ENCODE data around the gene SNX10. TPM values are rescaled to one million over a fixed set of nuclear protein-coding genes. Genes with fewer than 3 reads are reported as not detected.

SNX10 gene
- total and polyA plus RNA-seq, 2 of the 8 experiments (the other 6 are each of a cell fraction or from before 2014, with no cell fraction given): 4.4 to 9.6 TPM

DNA sequence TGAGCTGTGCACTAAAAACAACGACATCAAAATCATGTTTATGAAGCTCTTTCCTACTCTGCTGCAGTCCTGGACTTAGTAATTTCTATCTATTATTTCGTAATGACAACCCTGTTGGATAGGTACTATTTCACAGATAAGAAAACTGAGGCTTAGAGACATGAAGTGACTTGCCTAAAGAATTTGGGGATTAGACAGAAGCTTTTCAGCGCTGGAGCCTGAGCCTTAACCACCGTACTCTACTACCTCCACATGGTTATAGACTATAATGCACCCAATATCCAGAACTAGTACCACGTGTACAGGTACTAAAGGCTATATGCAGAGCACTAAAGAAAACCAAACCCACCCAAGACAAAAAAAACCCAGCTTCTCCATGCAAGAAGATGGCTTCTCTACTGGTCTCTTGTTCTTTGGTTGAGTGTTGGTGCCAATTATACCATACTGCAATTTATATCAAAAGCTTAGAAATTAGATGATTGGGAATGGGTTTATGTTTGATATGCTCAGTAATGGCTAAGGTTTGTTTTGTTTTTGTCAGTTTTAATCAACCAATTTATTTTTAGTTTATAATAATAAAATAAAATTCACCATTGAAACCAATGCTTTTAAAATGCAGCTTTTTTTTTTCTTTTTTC, 6.5 kb upstream of the SNX10 start:
- Histone ChIP-seq H3K4me1 (replicated peaks in 1 of 4; ENCODE audit: control insufficient read depth in 3 of 4, insufficient read depth in 4 of 4, low read length in 3 of 4) (no peaks in the 10 kb centered on the region), H4K20me1 (replicated peaks in 1 of 2; ENCODE audit: control insufficient read depth in 1 of 2, insufficient read depth in 2 of 2, low read length in 2 of 2) (no peaks in the 10 kb centered on the region), H3K14ac (ENCODE audit: insufficient read length) (no peak overlapping the region), H3K18ac (ENCODE audit: extremely low read depth, low read length) (no peak overlapping the region), H3K79me1 (ENCODE audit: low read depth, low read length) (no peaks in the 10 kb centered on the region), H2BK20ac (ENCODE audit: low read length) (no peak overlapping the region), H4K91ac (replicated peaks; ENCODE audit: insufficient read length, low read length) (no peak overlapping the region), H3K36me3 (ENCODE audit: control insufficient read depth in 2 of 4, insufficient read depth in 4 of 4, low read length in 3 of 4) (no peaks in the 10 kb centered on the region), H2AFZ (ENCODE audit: low read length) (no peak overlapping the region), H3K56ac (replicated peaks; ENCODE audit: insufficient read length, low read depth, low read length) (no peak overlapping the region), H3K4me3 (ENCODE audit: extremely low read depth in 1 of 4, insufficient read depth in 2 of 4, low read depth in 3 of 4, low read length in 4 of 4) (no peak overlapping the region), H3K4me2 (ENCODE audit: insufficient read depth in 1 of 2, low read depth in 2 of 2, low read length in 2 of 2) (no peak overlapping the region), H2BK5ac (ENCODE audit: low read depth, low read length) (no peak overlapping the region), H2BK15ac (ENCODE audit: low read length) (no peak overlapping the region), H2AK5ac (ENCODE audit: low read depth, low read length) (no peak overlapping the region), H2BK12ac (ENCODE audit: low read depth, low read length) (no peak overlapping the region), H3K9ac (replicated peaks in 1 of 4; ENCODE audit: extremely low read depth in 1 of 4, low read depth in 3 of 4, low read length in 3 of 4) (no peak overlapping the region), H3K27ac (ENCODE audit: low read depth, low read length) (no peak overlapping the region), H4K8ac (ENCODE audit: extremely low read depth, insufficient read depth, low read length) (no peak overlapping the region), H3K23me2 (ENCODE audit: low read depth, low read length) (no peaks in the 10 kb centered on the region), H3K23ac (ENCODE audit: insufficient read length) (no peak overlapping the region), H3K4ac (replicated peaks; ENCODE audit: insufficient read length, low read depth, low read length) (no peak overlapping the region), H4K5ac (ENCODE audit: insufficient read length, low read depth, low read length) (no peak overlapping the region), H3K27me3 (replicated peaks in 1 of 4; ENCODE audit: control insufficient read depth in 3 of 4, extremely low read depth in 1 of 4, insufficient read depth in 3 of 4, low read length in 3 of 4) (no peaks in the 10 kb centered on the region), H3K9me3 (ENCODE audit: insufficient read depth in 2 of 2, low read depth in 1 of 2, low read length in 1 of 2) (no peaks in the 10 kb centered on the region), H3K79me2 (ENCODE audit: control insufficient read depth in 1 of 2, insufficient read depth in 2 of 2, low read length in 2 of 2) (no peaks in the 10 kb centered on the region), H2BK120ac (replicated peaks; ENCODE audit: low read depth, low read length) (no peak overlapping the region)
- TF ChIP-seq, protein P1, sequence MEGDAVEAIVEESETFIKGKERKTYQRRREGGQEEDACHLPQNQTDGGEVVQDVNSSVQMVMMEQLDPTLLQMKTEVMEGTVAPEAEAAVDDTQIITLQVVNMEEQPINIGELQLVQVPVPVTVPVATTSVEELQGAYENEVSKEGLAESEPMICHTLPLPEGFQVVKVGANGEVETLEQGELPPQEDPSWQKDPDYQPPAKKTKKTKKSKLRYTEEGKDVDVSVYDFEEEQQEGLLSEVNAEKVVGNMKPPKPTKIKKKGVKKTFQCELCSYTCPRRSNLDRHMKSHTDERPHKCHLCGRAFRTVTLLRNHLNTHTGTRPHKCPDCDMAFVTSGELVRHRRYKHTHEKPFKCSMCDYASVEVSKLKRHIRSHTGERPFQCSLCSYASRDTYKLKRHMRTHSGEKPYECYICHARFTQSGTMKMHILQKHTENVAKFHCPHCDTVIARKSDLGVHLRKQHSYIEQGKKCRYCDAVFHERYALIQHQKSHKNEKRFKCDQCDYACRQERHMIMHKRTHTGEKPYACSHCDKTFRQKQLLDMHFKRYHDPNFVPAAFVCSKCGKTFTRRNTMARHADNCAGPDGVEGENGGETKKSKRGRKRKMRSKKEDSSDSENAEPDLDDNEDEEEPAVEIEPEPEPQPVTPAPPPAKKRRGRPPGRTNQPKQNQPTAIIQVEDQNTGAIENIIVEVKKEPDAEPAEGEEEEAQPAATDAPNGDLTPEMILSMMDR (IDR thresholded peaks at IDR 0.05; ENCODE audit: control extremely low read depth in 1 of 3, insufficient read depth in 1 of 3, low read depth in 1 of 3, low read length in 3 of 3): peak in 1 of 3 experiments; percentile 26; a peak in 1 of 4 replicates
- TF ChIP-seq RAD21 (IDR thresholded peaks at IDR 0.05 in 1 of 2, conservative IDR thresholded peaks at IDR 0.05 in 1 of 2; ENCODE audit: low read depth in 2 of 2, low read length in 2 of 2) (peak; percentile 51 to 54), FOSL1 (IDR thresholded peaks at IDR 0.05; ENCODE audit: insufficient read depth, low read depth, low read length) (no peak)
- POLR2A ChIA-PET (ENCODE audit: partially characterized antibody): interaction anchor here (0.6 to 1.9 kb wide), 6 partner anchors 13 to 97 kb away, joined by 3 to 6 read pairs (median 4); partner anchors contain the start of genes CBX3 and HNRNPA2B1
- CTCF ChIA-PET (ENCODE audit: partially characterized antibody): interaction anchor here (0.7 to 1.7 kb wide), 10 partner anchors 18 to 296 kb away, joined by 3 to 9 read pairs (median 4); no protein-coding TSS in a partner anchor
- FAIRE-seq (peak; percentile 55), DNase-seq (ENCODE audit: low read depth in 1 of 2, low spot score in 2 of 2) (no peak)
- WGBS, 2 experiments (ENCODE audit: extremely low coverage in 1 of 2, insufficient coverage in 1 of 2, insufficient read length in 1 of 2, insufficient replicate concordance in 2 of 2, low coverage in 1 of 2, low lambda C conversion rate in 2 of 2, missing lambda C conversion rate in 1 of 2): 85% methylated on average over 5 of the region's 5 CpGs; no CpG with 5 or more reads in 1 of the 2 experiments

All from H1 (cell line).